Stimulated activated naive CD8-positive, alpha-beta T cell treated with anti-CD3 and anti-CD28 coated beads, Interleukin-15, Interleukin-2, amounts not matched to agents 100 U/mL and 50 U/mL, for 24 hours (primary cell): Measurements from ENCODE around the gene GRM2.

ENCODE experiments used
- ATAC-seq: fragments of 150-1000 bp; cut with Tn5 transposase; one replicate; pipeline ENCODE4 v1.10.0; 2021
- DNase-seq: peaks from one replicate; pipeline ENCODE4 v3.0.0; 2021

GRM2 gene

DNA sequence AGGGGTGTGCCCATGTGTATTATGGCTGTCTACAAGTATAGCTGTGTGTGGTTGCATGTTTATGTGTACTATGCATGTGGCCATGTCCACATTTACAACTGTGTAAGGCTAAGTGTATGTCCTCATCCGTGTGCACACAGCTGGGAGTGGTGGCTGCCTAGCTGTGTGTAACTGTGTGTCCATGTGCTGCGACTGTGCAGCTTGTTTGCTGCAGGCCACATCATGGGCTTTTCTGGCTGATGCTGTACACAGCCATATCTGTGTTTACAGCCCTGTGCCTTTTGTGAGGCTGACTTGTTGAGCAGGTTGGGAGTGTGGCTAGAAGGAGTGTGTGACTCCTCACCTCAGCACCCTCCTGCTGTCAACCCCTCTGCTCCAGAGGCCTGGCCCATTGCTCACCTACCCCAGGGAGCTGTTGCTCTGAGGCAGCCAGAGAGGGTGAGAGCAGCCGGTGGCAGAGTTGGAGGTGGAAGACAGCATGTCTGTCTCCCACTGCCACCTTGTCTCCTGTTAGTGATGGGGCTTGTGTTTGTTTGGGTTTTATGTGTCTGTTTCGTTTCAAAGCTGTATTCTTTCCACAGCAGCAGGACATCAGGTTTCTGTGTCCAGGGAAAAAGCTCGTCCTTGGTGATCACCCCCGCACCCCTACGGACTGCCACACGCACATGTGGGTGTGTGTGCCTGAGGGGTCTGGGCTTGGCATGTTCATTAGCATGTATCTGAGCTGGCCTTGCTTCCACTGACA lies 1.4 kb upstream of the GRM2 start:
- DNase-seq, result no peak
- no peak for ATAC-seq

DNA sequence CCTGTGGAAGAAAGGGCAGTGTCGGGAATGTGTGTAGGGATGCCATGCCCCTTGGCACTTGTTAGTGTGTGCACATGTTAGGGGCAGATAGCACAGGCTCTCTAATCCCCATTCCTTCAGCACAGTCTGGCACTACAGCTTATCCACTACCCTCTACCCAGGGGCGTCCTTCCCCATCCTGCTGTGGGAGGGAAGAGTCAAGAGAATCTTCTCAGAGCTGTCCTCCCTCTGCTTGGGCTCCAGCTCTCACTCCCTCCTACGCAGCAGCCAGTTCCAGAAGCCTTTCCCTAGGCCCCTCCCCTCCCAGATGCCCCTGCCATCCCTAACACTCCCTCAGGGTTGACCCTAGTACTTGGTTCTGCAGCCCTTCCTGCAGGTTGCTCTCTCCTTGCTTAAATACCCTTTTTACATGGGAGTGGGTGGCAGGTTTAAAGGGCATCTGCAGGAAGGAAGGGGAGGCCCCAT lies 815 bp upstream of the GRM2 start:
- no peak for ATAC-seq
- no peak for DNase-seq

DNA sequence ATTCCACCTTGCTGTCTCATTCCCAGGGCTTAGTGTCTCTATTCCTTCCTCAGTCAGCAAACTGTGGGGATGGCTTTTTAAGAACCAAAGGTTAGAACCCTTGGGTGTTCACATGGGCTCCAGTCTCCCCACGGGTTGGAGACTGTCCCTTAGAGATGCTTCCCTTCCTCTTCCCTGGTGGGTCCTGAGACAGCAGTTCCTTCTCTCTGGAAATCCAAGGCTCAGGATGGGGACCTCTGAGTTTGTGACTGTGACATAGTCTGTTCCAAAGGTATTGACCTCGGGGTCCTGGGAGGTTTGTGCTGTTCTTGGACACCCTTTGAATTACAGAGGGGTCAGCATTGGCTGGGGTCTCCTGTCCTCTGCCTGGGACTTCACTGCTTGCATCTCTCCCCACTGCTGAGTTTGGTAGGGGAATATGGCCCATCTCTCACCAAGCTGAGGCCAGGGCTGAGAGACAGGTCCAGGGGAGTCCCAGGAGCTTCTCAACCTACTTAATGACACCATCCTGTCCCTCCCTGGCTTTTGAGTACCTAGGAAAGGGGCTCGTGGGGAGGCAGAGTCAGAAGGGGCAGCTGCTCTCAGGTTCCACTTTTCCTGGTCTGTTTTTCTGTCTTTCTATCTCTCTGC lies 1.5 kb downstream of the GRM2 start:
- DNase-seq (no peak), ATAC-seq (no peak)

DNA sequence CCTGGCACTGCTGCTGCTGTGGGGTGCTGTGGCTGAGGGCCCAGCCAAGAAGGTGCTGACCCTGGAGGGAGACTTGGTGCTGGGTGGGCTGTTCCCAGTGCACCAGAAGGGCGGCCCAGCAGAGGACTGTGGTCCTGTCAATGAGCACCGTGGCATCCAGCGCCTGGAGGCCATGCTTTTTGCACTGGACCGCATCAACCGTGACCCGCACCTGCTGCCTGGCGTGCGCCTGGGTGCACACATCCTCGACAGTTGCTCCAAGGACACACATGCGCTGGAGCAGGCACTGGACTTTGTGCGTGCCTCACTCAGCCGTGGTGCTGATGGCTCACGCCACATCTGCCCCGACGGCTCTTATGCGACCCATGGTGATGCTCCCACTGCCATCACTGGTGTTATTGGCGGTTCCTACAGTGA lies 2.1 kb downstream of the GRM2 start:
- DNase-seq (no peak), ATAC-seq (no peak)

DNA sequence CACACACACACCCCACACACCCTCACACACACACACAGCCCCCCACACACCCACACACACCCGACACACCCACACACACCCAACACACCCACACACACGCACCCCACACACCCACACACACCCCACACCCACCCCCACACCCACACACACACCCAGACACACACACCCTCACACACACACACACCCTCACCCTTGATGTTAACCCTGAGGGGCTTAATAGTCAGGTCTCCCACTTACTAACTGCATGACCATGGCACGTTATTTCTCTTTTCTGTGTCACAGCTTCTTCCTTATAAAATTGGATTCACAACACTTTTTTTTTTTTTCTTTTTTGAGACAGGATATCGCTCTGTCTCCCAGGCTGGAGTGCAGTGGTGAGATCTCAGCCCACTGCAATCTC lies 2.8 kb downstream of the GRM2 start:
- DNase-seq (no peak), ATAC-seq (peak; percentile 30)

DNA sequence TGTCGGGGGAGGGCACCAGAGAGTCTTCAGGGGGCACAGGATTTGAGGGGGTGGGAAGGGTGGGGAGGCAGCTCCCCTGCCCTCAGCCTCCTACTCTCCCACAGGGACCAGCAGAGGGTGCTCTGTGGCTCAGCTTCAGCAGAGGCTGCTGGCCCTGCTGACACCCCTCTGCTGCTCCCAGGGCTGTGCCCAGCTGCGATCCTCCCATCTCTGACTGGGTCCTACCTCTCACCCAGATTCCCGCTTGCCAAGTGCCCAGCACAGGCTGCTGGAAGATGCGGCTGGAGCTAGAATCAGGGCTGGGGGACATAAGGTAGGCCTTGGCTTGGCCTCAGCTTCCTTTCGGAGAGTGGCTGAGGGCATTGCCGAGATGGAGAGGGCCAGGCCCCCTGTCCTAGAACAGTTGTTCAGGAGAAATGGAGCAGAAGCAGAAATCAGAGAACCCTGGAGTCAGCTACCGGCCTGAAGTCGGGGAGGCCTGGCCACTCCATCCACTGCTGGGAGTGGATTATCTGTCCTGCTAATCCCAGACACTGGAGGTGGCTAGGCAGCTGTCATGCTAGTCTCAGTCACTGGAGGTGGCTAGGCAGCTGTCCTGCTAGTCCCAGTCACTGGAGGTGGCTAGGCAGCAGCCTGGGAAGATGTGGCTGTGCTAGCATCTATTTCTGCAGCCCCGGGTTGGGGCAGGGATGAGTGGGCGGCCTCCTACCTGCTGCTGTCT lies 3.9 kb downstream of the GRM2 start:
- DNase-seq (no peak), ATAC-seq (no peak)

DNA sequence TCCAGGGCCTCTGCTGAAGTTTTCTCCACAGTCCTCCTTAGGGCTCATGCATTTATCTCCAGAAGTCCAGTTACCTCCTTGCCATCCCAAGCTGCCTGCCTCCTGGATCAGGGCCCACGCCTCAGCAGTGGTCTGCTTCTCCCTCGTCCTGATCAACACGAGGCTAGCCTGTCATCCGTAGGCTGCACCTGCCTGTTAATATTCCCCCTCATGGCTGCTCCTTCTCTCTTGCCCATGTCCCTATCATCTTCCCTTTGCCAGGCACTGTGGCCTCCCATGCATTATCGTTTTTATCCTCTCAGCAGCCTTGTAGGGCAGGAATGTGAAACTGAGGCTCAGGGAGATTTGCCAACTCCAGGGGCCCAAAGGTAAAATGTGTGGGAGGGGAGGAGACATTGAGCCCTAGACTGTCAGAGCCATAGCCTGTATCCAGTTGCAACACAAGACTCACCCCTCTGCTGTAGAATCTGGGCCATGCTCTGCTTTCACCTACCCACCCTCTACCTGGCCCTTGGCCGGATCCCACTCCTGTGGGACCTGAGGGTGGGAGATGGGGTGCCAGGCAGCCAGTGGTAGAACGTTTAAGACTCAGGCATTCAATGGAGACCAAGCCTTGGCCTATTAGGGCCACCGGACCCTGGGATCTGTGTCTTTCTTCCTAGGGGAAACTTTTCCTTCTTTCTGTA lies 4.6 kb downstream of the GRM2 start:
- ATAC-seq, result no peak

DNA sequence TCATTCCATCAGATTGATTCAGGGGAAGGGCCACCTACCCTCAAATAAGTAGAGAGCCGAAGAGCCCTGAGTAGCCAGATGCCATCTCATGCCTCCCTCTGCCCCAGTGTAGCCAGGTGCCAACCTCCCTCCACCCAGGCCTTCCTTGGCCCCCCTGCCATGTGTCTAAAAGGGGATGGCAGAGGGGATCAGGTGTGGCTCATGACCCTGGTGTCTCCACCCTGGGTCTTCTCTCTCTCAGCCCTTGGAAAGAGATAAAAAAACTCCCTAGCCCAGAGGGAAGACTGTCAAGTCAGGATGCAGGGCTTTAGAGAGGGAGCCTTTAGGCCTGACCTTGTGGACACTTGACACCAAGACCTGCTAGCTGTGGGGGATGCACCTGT lies 5.2 kb downstream of the GRM2 start:
- ATAC-seq (no peak), DNase-seq (no peak)

More for the DNA sequence above, 4.6 kb downstream of the GRM2 start:
- DNase-seq, result no peak

DNA sequence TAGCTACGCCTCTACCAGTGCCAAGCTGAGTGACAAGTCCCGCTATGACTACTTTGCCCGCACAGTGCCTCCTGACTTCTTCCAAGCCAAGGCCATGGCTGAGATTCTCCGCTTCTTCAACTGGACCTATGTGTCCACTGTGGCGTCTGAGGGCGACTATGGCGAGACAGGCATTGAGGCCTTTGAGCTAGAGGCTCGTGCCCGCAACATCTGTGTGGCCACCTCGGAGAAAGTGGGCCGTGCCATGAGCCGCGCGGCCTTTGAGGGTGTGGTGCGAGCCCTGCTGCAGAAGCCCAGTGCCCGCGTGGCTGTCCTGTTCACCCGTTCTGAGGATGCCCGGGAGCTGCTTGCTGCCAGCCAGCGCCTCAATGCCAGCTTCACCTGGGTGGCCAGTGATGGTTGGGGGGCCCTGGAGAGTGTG lies 5.7 kb downstream of the GRM2 start:
- no peak for ATAC-seq
- no peak for DNase-seq

DNA sequence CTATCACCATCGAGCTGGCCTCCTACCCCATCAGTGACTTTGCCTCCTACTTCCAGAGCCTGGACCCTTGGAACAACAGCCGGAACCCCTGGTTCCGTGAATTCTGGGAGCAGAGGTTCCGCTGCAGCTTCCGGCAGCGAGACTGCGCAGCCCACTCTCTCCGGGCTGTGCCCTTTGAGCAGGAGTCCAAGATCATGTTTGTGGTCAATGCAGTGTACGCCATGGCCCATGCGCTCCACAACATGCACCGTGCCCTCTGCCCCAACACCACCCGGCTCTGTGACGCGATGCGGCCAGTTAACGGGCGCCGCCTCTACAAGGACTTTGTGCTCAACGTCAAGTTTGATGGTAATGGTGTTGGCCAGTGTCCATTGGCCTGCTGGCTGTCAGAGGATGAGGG lies 6.1 kb downstream of the GRM2 start:
- ATAC-seq (no peak), DNase-seq (no peak)

DNA sequence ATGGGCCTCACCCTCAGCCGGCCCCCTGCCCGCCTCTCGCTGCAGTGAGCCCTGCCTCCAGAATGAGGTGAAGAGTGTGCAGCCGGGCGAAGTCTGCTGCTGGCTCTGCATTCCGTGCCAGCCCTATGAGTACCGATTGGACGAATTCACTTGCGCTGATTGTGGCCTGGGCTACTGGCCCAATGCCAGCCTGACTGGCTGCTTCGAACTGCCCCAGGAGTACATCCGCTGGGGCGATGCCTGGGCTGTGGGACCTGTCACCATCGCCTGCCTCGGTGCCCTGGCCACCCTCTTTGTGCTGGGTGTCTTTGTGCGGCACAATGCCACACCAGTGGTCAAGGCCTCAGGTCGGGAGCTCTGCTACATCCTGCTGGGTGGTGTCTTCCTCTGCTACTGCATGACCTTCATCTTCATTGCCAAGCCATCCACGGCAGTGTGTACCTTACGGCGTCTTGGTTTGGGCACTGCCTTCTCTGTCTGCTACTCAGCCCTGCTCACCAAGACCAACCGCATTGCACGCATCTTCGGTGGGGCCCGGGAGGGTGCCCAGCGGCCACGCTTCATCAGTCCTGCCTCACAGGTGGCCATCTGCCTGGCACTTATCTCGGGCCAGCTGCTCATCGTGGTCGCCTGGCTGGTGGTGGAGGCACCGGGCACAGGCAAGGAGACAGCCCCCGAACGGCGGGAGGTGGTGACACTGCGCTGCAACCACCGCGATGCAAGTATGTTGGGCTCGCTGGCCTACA lies 8.5 kb downstream of the GRM2 start:
- no peak for ATAC-seq
- DNase-seq, result no peak

DNA sequence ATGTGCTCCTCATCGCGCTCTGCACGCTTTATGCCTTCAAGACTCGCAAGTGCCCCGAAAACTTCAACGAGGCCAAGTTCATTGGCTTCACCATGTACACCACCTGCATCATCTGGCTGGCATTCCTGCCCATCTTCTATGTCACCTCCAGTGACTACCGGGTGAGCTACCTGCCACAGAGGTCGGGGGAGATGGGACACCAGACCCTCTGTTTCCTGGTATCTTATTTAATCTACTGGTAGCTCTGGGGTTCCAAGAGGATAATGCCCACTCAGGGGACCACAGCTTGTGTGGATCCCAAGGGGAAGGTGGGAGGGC lies 9.1 kb downstream of the GRM2 start:
- ATAC-seq, result no peak
- no peak for DNase-seq

DNA sequence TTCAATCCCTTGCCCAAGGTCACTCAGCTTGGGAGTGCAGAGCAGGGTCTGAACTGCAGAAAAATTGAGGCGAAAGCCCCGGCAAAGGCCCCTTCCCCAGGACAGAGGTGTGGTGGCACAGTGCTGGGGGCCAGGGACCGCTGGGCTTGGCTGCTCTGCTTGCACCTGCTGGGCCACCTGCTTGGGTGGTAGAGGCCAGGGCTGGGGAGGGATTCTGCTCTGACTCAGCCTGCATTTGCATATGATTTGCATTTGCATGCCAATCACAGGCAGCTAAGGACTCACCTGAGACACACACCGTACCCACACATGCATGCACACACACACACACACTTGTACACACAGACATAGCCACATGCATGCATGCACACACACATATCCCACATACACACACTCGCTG lies 9.9 kb downstream of the GRM2 start:
- ATAC-seq (no peak), DNase-seq (no peak)

DNA sequence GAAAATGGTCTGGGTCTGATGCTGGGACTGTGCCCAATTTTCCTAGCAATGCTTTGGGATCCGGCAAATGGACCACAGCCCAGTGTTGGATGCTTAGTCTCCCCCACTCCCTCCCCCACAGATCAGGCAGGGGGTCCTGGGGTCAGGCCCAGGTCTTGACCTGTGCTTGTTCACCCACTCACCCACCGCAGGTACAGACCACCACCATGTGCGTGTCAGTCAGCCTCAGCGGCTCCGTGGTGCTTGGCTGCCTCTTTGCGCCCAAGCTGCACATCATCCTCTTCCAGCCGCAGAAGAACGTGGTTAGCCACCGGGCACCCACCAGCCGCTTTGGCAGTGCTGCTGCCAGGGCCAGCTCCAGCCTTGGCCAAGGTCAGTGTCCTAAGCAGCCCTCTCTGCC lies 10.6 kb downstream of the GRM2 start:
- no peak for ATAC-seq

DNA sequence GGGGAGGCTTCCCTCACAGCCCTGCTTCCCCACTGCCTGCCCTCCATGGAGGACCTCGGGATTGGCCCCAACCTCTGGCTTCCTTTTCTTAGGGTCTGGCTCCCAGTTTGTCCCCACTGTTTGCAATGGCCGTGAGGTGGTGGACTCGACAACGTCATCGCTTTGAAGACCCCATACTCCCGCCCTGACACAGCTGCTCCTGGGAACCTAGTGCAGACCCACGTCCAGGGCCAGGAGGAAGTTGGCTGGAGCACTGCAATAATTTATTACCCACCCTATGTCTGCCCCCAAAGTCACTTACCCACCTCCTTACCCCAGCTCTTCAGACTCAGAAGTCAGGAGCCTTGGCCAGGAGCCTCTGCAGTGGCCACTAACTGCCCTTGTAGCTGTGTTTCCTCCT lies 11.1 kb downstream of the GRM2 start:
- DNase-seq (no peak), ATAC-seq (no peak)

More for the DNA sequence above, 10.6 kb downstream of the GRM2 start:
- no peak for DNase-seq

DNA sequence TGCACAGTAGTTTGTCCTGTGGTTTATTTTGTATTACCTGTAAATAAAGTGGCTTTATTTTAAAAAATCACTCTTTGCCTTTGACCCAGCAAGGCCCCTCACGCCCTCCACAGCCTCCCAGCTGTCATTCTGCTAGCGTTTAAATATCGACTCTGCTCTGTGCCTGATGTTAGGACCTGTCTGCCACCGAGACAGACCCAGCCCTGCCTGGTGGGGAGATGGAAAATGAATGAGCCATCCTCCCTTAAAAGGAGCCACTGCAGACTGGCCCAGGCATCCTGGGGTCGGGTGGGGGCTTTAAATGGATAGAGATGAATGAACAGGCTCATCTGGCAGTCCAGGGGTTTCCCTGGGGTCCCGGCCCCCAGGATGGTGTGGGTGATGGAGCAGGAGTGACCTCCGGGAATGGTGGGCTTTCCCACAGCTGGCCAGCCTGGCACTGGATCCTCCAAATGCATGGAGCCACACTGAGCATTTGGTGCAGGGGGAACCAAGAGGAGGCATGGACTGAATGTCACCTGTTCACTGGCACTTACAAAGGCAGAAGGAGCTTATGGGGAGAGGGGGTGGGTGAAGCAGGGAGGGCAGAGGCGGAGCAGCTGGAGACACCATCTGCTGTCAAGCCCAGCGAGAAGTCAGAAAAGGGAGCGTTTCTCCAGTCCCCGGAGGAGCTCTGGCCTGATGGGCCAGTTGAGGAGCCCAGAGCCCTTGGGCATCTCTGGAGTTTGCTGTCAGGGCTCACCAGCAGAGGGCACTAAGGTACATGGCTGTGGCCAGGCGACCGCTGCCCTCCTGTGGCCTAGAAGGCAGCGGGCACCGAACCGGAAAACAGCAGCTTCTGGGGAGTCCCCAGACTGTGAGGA lies 11.9 kb downstream of the GRM2 start:
- ATAC-seq, result peak; percentile 83
- DNase-seq, result peak; percentile 88

DNA sequence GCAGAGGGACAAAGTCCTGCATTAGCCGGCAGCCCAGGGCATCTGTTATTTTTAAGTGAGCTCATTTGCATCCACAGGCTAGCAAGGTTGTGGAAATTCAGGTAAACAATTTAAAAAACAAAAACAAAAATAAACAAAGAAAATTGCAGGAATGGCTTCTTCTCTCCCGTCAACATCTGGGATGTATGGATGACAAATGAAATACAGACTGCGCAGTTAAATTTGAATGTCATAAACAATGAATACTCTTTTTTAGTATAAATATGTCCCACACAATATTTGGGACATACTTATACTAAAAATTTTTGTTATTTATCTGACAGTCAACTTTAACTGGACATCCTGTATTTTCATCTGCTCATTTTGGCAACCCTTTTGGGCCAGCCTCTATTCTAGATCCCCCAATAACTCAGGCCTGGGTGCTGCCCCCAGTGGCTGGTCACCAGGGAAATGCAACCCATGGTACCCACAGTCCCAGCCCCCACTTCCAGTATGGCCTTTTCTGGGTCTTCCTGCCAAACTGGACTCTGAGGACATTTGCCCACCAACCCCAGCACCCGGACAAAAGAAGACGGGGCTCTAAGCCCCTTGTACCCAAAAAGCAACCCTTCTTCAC lies 12.7 kb downstream of the GRM2 start:
- DNase-seq (no peak), ATAC-seq (no peak)

DNA sequence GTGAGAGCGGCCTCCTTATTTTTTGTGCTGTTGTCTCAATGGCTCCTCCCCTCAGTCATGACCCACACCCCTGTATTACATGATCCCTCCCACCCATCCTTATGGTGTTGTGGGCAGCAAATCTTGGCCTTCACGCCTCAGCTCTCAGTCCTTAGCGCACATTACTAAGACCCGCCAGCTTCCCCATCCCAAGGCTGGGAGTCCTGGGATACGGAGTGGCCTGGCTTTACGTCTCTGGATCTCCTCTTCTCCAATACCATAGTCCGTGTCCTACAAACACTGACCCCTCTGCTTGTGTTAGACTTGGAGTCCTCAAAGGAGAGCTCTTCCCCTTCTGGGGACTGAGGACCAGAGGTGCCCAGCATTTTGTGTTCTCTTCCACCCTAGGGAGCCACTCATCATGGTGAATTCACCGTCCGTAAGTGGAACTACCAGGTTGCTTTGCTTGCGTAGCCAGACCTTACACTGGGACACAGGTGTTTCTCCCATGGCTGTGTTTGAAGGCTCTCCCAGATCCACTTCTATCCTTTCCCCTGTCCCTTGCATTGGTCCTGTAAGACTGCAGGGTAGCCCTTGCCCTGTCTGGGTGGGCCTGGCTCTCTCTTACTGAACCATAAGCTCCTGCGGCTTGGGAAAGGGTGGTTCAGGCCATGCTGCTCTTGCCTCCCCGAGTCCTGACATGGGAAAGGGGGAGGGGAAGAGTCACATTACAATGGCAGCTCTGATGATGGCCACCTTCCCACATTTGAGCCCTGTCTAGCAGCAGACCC lies 13.6 kb downstream of the GRM2 start:
- DNase-seq, result no peak
- ATAC-seq, result no peak

DNA sequence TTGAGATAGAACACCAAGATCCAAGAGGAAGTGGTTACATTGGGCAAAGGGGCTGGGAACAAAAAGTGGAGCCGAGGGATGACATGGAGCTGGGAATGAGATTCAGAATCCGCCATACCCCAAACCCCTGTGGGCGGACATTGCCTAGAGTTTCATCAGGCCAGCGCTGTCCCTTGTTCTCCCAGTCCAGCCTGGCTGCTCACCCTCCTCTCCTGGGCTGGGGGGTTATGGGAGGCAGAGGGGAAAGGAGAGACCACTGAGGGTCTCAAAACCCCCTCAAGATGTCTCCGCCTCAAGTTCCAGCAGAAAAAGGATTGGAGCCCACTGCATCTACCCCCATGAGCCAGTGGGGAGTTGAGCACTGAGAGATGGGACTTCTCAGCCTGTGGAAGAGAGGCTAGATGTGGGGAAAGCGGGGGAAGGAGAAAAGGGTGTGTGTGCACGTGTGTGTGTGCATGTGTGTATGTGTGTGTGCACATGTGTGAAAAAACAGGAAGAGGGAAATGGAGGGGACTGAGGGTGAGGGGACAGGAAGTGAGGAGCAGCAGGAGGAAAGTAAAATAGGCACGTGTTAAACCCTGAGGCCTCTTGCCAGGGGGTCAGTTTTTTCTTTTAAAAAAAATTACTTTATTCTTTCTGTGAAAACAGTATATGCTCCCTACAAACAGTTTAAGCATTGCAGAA lies 14.3 kb downstream of the GRM2 start:
- no peak for DNase-seq
- no peak for ATAC-seq
